Stimulated activated memory B cell treated with anti-CD40 and anti-IgM and Interleukin-4, amounts not matched to agents 10 μg/mL and 1 μg/mL and 100 μg/mL, for 72 hours (primary cell): ENCODE data around the gene EFCAB3.
"Not testable (repeated sequence)": the region's sequence is repeated elsewhere in the genome, so short reads cannot be mapped to it uniquely, and the experiment has no call there.

Experiments
- ATAC-seq: fragments of 150-1000 bp; cut with Tn5 transposase; 2 replicates; pipeline ENCODE4 v1.10.0; 2021
- H3K27ac Mint-ChIP-seq: one replicate; pipeline ENCODE4 v1.8.0; 2022; ENCODE audit warnings: mild to moderate bottlenecking, mixed read lengths
- H3K27me3 Mint-ChIP-seq: one replicate; pipeline ENCODE4 v1.8.0; 2022; ENCODE audit warnings: mixed read lengths
- H3K36me3 Mint-ChIP-seq: one replicate; pipeline ENCODE4 v1.8.0; 2022; ENCODE audit warnings: mixed read lengths
- H3K4me1 Mint-ChIP-seq: one replicate; pipeline ENCODE4 v1.8.0; 2022; ENCODE audit warnings: mixed read lengths
- H3K4me3 Mint-ChIP-seq: one replicate; pipeline ENCODE4 v1.8.0; 2022; ENCODE audit warnings: mild to moderate bottlenecking, moderate library complexity, mixed read lengths
- H3K9me3 Mint-ChIP-seq: one replicate; pipeline ENCODE4 v1.8.0; 2022; ENCODE audit warnings: mixed read lengths

The EFCAB3 gene

GRCh38 chr17:62380253-62380652 is at the start of gene EFCAB3:
Gene EFCAB3 (plus strand): TSS chr17:62380553. CDS start chr17:62382980, 2,427 bp downstream.
- Mint-ChIP-seq H3K4me1 (no peaks in the 10 kb centered on the region), H3K36me3 (no peaks in the 10 kb centered on the region), H3K4me3 (no peak within 1 kb of the TSS), H3K9me3 (no peaks in the 10 kb centered on the region), H3K27me3 (peaks cover 23% of the 10 kb centered on the region), H3K27ac (no peak within 1 kb of the TSS)
- no peak for ATAC-seq

GRCh38 chr17:62336527-62336926 is 43.8 kb upstream of the EFCAB3 start:
- peaks cover 6% of the 10 kb centered on the region for H3K36me3 Mint-ChIP-seq
- peaks cover 8% of the 10 kb centered on the region for H3K9me3 Mint-ChIP-seq
- ATAC-seq: no peak
- H3K4me1 Mint-ChIP-seq: no peaks in the 10 kb centered on the region
- H3K27me3 Mint-ChIP-seq: no peaks in the 10 kb centered on the region
- H3K27ac Mint-ChIP-seq: no peak overlapping the region
- H3K4me3 Mint-ChIP-seq: no peak overlapping the region

GRCh38 chr17:62343764-62344270 is 36.5 kb upstream of the EFCAB3 start:
- Mint-ChIP-seq H3K4me1 (no peaks in the 10 kb centered on the region), H3K27ac (no peak overlapping the region), H3K36me3 (no peaks in the 10 kb centered on the region), H3K9me3 (peaks cover 3% of the 10 kb centered on the region), H3K27me3 (peaks cover 41% of the 10 kb centered on the region), H3K4me3 (no peak overlapping the region)
- no peak for ATAC-seq

- Mint-ChIP-seq H3K9me3 (no peaks in the 10 kb centered on the region), H3K4me1 (no peaks in the 10 kb centered on the region), H3K27me3 (peaks cover 39% of the 10 kb centered on the region), H3K36me3 (no peaks in the 10 kb centered on the region), H3K27ac (no peak overlapping the region), H3K4me3 (no peak overlapping the region)
- no peak for ATAC-seq
These were observed 29.2 kb upstream of the EFCAB3 start for GRCh38 chr17:62351176-62351575.

- Mint-ChIP-seq H3K27ac (no peak overlapping the region), H3K4me1 (no peaks in the 10 kb centered on the region), H3K27me3 (no peaks in the 10 kb centered on the region), H3K9me3 (peaks cover 4% of the 10 kb centered on the region), H3K36me3 (no peaks in the 10 kb centered on the region), H3K4me3 (no peak overlapping the region)
- no peak for ATAC-seq
These were observed 14.2 kb upstream of the EFCAB3 start for GRCh38 chr17:62366191-62366590.

- no peaks in the 10 kb centered on the region for H3K36me3 Mint-ChIP-seq
- H3K27ac Mint-ChIP-seq: no peak overlapping the region
- peaks cover 16% of the 10 kb centered on the region for H3K27me3 Mint-ChIP-seq
- no peak overlapping the region for H3K4me3 Mint-ChIP-seq
- no peak for ATAC-seq
- H3K9me3 Mint-ChIP-seq: no peaks in the 10 kb centered on the region
- H3K4me1 Mint-ChIP-seq: no peaks in the 10 kb centered on the region
These were observed 1.2 kb downstream of the EFCAB3 start for GRCh38 chr17:62381561-62381960.

- ATAC-seq: no peak
- no peaks in the 10 kb centered on the region for H3K4me1 Mint-ChIP-seq
- peaks cover 44% of the 10 kb centered on the region for H3K27me3 Mint-ChIP-seq
- H3K4me3 Mint-ChIP-seq: no peak overlapping the region
- no peaks in the 10 kb centered on the region for H3K36me3 Mint-ChIP-seq
- H3K27ac Mint-ChIP-seq: no peak overlapping the region
- H3K9me3 Mint-ChIP-seq: no peaks in the 10 kb centered on the region
These were observed 8.5 kb downstream of the EFCAB3 start for GRCh38 chr17:62388856-62389255.

GRCh38 chr17:62392908-62393307 is 12.6 kb downstream of the EFCAB3 start:
- H3K4me3 Mint-ChIP-seq: no peak overlapping the region
- no peaks in the 10 kb centered on the region for H3K36me3 Mint-ChIP-seq
- no peaks in the 10 kb centered on the region for H3K4me1 Mint-ChIP-seq

GRCh38 chr17:62398891-62399290 is 18.5 kb downstream of the EFCAB3 start:
- ATAC-seq: no peak
- no peak overlapping the region for H3K4me3 Mint-ChIP-seq
- no peak overlapping the region for H3K27ac Mint-ChIP-seq
- H3K4me1 Mint-ChIP-seq: no peaks in the 10 kb centered on the region
- H3K9me3 Mint-ChIP-seq: peaks cover 8% of the 10 kb centered on the region
- no peaks in the 10 kb centered on the region for H3K36me3 Mint-ChIP-seq
- peaks cover 23% of the 10 kb centered on the region for H3K27me3 Mint-ChIP-seq

More at GRCh38 chr17:62392908-62393307, 12.6 kb downstream of the EFCAB3 start:
- H3K27me3 Mint-ChIP-seq: peaks cover 27% of the 10 kb centered on the region
- H3K9me3 Mint-ChIP-seq: no peaks in the 10 kb centered on the region
- no peak for ATAC-seq
- H3K27ac Mint-ChIP-seq: no peak overlapping the region

GRCh38 chr17:62405451-62405850 is 25.1 kb downstream of the EFCAB3 start:
- ATAC-seq: no peak
- H3K9me3 Mint-ChIP-seq: peaks cover 8% of the 10 kb centered on the region
- no peak overlapping the region for H3K4me3 Mint-ChIP-seq
- no peaks in the 10 kb centered on the region for H3K36me3 Mint-ChIP-seq
- peaks cover 27% of the 10 kb centered on the region for H3K27me3 Mint-ChIP-seq
- no peaks in the 10 kb centered on the region for H3K4me1 Mint-ChIP-seq
- no peak overlapping the region for H3K27ac Mint-ChIP-seq

- H3K27me3 Mint-ChIP-seq, H3K4me1 Mint-ChIP-seq, ATAC-seq, H3K27ac Mint-ChIP-seq, H3K9me3 Mint-ChIP-seq, H3K4me3 Mint-ChIP-seq, H3K36me3 Mint-ChIP-seq: not testable (repeated sequence)
These were observed 32.7 kb downstream of the EFCAB3 start for GRCh38 chr17:62413090-62413489.

- Mint-ChIP-seq H3K27ac (peak within 1 kb of the TSS; percentile 95), H3K4me3 (peak within 1 kb of the TSS; percentile 97), H3K4me1 (peaks cover 18% of the 10 kb centered on the region)
- not testable (repeated sequence) for H3K27me3 Mint-ChIP-seq, H3K36me3 Mint-ChIP-seq, H3K9me3 Mint-ChIP-seq
- peak; percentile 95 for ATAC-seq
These were observed 43.5 kb downstream of the EFCAB3 start, which contains the start of gene METTL2A for GRCh38 chr17:62423647-62424461. Gene METTL2A (plus strand): TSS chr17:62423897. CDS start chr17:62423903, 6 bp downstream.

- H3K4me1 Mint-ChIP-seq: peaks cover 18% of the 10 kb centered on the region
- not testable (repeated sequence) for H3K36me3 Mint-ChIP-seq, H3K4me3 Mint-ChIP-seq, ATAC-seq, H3K27me3 Mint-ChIP-seq, H3K9me3 Mint-ChIP-seq, H3K27ac Mint-ChIP-seq
These were observed 45.9 kb downstream of the EFCAB3 start for GRCh38 chr17:62426214-62426613.

- not testable (repeated sequence) for ATAC-seq, H3K4me3 Mint-ChIP-seq, H3K27me3 Mint-ChIP-seq, H3K4me1 Mint-ChIP-seq, H3K9me3 Mint-ChIP-seq, H3K27ac Mint-ChIP-seq
- peaks cover 34% of the 10 kb centered on the region for H3K36me3 Mint-ChIP-seq
These were observed 54.9 kb downstream of the EFCAB3 start for GRCh38 chr17:62435251-62435650.

- H3K9me3 Mint-ChIP-seq, H3K27ac Mint-ChIP-seq, H3K4me1 Mint-ChIP-seq, ATAC-seq, H3K4me3 Mint-ChIP-seq, H3K27me3 Mint-ChIP-seq: not testable (repeated sequence)
- H3K36me3 Mint-ChIP-seq: peaks cover 26% of the 10 kb centered on the region
These were observed 60.8 kb downstream of the EFCAB3 start for GRCh38 chr17:62441181-62441580.

- H3K36me3 Mint-ChIP-seq: peaks cover 39% of the 10 kb centered on the region
- no peaks in the 10 kb centered on the region for H3K27me3 Mint-ChIP-seq
- H3K9me3 Mint-ChIP-seq: no peaks in the 10 kb centered on the region
- no peak overlapping the region for H3K27ac Mint-ChIP-seq
- no peak for ATAC-seq
- H3K4me1 Mint-ChIP-seq: no peaks in the 10 kb centered on the region
- no peak overlapping the region for H3K4me3 Mint-ChIP-seq
These were observed 63.7 kb downstream of the EFCAB3 start for GRCh38 chr17:62444063-62444462.
